GM10248 (cell line): ENCODE measurements around the gene RABL2A.
A peak's percentile ranks its signal among the peaks of the same experiment; 100 is the strongest.
"Not testable (repeated sequence)": the region's sequence is repeated elsewhere in the genome, so short reads cannot be mapped to it uniquely, and the experiment has no call there.

Experiments
- CTCF ChIA-PET: fragments of 300-600 bp; sonication (Branson Sonifier 250); formaldehyde crosslinking; extraction: SDS; loops from one replicate; lab custom pipeline; 2021; ENCODE audit warnings: antibody characterized with exemption; lab: Yijun Ruan, JAX
- POLR2A ChIA-PET: fragments of 350-650 bp; sonication (Branson Sonifier 250); formaldehyde crosslinking; extraction: SDS; loops from one replicate; lab custom pipeline; 2020; ENCODE audit warnings: antibody characterized with exemption; lab: Yijun Ruan, JAX
- DNase-seq: peaks from one replicate; pipeline ENCODE4 v3.0.0; 2012; ENCODE audit errors: extremely low spot score
- TF ChIP-seq, protein P1 (sequence below): IDR thresholded peaks from 2 replicates; pipeline ENCODE4 v1.5.1; 2012; ENCODE audit warnings: mild to moderate bottlenecking, low read depth; ENCODE audit errors: extremely low read depth, missing control alignments, control extremely low read depth

The RABL2A gene

DNA sequence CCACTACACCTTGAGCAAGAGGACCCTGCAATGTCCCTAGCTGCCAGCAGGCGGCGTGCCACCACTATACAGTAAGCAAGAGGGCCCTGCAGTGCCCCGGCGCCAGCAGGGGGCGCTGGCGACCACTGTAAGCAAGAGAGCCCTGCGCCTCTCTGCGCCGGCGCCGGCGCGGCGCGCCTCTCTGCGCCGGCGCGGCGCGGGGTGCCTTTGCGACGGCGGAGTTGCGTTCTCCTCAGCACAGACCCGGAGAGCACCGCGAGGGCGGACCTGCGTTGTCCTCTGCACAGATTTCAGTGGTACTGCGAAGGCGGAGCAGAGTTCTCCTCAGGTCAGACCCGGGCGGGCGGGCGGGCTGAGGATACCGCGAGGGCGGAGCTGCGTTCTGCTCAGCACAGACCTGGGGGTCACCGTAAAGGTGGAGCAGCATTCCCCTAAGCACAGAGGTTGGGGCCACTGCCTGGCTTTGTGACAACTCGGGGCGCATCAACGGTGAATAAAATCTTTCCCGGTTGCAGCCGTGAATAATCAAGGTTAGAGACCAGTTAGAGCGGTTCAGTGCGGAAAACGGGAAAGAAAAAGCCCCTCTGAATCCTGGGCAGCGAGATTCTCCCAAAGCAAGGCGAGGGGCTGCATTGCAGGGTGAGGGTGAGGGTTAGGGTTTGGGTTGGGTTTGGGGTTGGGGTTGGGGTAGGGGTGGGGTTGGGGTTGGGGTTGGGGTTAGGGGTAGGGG lies 24.9 kb upstream of the RABL2A start:
- TF ChIP-seq, protein P1, sequence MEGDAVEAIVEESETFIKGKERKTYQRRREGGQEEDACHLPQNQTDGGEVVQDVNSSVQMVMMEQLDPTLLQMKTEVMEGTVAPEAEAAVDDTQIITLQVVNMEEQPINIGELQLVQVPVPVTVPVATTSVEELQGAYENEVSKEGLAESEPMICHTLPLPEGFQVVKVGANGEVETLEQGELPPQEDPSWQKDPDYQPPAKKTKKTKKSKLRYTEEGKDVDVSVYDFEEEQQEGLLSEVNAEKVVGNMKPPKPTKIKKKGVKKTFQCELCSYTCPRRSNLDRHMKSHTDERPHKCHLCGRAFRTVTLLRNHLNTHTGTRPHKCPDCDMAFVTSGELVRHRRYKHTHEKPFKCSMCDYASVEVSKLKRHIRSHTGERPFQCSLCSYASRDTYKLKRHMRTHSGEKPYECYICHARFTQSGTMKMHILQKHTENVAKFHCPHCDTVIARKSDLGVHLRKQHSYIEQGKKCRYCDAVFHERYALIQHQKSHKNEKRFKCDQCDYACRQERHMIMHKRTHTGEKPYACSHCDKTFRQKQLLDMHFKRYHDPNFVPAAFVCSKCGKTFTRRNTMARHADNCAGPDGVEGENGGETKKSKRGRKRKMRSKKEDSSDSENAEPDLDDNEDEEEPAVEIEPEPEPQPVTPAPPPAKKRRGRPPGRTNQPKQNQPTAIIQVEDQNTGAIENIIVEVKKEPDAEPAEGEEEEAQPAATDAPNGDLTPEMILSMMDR, result peak; percentile 58
- POLR2A ChIA-PET, CTCF ChIA-PET: not testable (repeated sequence)
- DNase-seq, result peak; percentile 9

DNA sequence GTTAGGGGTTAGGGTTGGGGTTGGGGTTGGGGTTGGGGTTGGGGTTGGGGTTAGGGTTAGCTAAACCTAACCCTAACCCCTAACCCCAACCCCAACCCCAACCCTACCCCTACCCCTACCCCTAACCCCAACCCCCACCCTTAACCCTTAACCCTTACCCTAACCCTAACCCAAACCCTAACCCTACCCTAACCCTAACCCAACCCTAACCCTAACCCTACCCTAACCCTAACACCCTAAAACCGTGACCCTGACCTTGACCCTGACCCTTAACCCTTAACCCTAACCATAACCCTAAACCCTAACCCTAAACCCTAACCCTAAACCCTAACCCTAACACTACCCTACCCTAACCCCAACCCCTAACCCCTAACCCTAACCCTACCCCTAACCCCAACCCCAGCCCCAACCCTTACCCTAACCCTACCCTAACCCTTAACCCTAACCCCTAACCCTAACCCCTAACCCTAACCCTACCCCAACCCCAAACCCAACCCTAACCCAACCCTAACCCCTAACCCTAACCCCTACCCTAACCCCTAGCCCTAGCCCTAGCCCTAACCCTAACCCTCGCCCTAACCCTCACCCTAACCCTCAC lies 24.1 kb upstream of the RABL2A start:
- ChIA-PET POLR2A (no interaction called here), CTCF (interaction anchor here (0.9 to 2.4 kb wide), 8 partner anchors 26 to 376 kb away, joined by 3 to 25 read pairs (median 4); no protein-coding TSS in a partner anchor)
- DNase-seq, result no peak
- TF ChIP-seq, protein P1, result no peak

DNA sequence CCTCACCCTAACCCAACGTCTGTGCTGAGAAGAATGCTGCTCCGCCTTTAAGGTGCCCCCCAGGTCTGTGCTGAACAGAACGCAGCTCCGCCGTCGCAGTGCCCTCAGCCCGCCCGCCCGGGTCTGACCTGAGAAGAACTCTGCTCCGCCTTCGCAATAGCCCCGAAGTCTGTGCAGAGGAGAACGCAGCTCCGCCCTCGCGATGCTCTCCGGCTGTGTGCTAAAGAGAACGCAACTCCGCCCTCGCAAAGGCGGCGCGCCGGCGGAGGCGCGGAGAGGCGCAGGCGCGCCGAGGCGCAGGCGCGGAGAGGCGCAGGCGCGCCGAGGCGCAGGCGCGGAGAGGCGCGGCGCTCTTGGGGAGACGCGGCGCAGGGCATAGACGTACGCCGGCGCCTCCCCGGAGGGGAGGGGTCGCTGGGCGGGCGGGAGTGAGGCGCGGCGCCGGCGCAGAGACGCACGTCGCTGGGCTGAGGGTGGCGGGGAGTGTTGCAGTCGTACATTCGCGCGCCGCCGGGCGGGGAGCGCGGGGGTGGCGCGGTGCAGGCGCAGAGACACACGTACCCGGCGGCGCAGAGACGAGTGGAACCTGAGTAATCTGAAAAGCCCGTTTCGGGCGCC lies 23.5 kb upstream of the RABL2A start:
- ChIA-PET CTCF (interaction anchor here (0.8 to 2.4 kb wide), 15 partner anchors 26 to 375 kb away, joined by 3 to 25 read pairs (median 4); no protein-coding TSS in a partner anchor), POLR2A (interaction anchor here (0.6 kb wide), 1 partner anchor 98 kb away, joined by 6 read pairs; no protein-coding TSS in a partner anchor)
- peak; percentile 68 for DNase-seq

DNA sequence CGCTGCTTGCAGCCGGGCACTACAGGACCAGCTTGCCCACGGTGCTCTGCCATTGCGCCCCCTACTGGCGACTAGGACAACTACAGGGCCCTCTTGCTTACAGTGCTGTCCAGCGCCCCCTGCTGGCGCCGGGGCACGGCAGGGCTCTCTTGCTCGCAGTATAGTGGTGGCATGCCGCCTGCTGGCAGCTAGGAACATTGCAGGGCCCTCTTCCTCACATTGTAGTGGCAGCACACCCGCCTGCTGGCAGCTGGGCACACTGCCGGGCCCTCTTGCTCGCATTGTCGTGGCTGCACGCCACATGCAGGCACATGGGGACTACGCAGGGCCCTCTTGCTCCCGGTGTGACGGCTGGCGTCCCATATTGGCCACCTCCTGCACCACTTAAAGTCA lies 23.0 kb upstream of the RABL2A start:
- ChIA-PET CTCF (interaction anchor here (0.7 to 2.4 kb wide), 20 partner anchors 25 to 375 kb away, joined by 3 to 25 read pairs (median 4); no protein-coding TSS in a partner anchor), POLR2A (interaction anchor here (0.6 kb wide), 1 partner anchor 98 kb away, joined by 6 read pairs; no protein-coding TSS in a partner anchor)
- TF ChIP-seq, protein P1, result peak; percentile 99
- peak; percentile 53 for DNase-seq

DNA sequence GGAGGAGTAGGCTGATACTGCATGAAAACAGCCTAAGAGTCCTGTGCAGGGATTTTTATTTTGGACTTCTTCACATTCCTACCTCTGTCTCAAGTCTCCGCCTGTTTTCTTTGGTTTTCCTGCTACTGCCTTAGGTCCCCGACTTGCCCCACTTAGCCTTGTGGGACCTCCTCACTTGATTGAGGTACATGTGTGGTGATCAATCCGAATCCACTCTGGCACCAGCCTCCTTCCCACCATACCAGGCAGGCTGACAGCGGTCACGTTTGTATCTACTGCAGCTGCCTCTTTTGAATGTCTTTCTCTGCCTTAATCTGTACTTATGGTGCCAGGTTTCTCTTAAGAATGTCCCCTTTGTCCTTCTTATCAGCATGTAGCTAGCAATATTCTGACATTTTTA lies 22.4 kb upstream of the RABL2A start:
- POLR2A ChIA-PET, DNase-seq: not testable (repeated sequence)
- CTCF ChIA-PET, result interaction anchor here (0.7 to 2.4 kb wide), 19 partner anchors 25 to 374 kb away, joined by 3 to 25 read pairs (median 3); no protein-coding TSS in a partner anchor

DNA sequence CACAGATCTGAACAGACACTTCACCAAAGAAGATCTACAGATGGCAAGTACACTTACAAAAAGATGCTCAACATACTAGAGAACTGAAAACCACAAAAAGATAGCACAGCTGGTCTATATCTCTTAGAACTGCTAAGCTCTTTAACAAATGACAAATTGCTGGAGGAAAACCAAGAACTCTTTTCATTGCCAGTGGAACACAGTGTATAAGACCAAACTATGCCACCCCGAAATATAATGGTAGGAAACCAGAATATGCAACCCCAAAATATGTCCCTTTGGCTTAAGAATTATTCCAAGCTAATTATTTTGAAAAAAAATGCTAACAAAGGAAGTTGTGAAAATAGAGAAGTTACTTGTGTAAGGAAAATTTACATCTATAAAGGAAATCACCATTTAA lies 21.0 kb upstream of the RABL2A start:
- POLR2A ChIA-PET, CTCF ChIA-PET: not testable (repeated sequence)

DNA sequence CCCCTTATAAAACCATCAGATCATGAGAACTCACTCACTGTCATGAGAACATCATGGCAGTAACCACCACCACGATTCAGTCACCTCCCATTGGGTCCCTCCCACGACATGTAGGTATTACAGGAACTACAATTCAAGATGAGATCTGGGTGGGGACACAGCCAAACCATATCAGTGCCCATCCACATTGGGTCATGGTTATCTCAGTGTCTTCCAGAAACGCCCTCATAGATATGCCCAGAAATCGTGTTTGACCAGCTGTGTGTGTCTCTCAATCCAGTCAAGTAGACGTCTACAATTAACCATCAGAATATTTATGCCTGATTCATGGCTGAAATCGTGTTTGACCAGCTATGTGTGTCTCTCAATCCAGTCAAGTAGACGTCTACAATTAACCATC lies 17.2 kb upstream of the RABL2A start:
- DNase-seq, POLR2A ChIA-PET, CTCF ChIA-PET: not testable (repeated sequence)

More for the DNA sequence above, 21.0 kb upstream of the RABL2A start:
- DNase-seq, result not testable (repeated sequence)

DNA sequence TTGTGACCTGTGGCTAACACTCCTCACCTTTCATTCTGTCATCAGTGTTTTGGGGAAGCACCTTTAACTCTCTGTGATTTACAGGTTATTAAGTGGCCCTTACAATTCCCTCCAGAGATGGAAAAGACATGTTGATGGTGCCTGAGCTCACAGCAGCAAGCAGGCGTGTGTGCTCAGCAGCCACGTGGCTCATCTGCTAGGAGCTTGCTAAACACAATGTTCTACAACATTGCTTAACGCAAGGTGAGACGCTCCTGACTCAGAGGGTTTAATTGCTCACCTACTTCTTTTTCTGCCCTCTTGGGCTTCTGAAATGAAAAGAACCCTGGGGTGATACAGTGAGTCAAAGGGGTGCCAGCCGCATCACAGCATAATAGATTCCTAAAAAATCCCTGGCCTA lies 6.1 kb upstream of the RABL2A start:
- POLR2A ChIA-PET, CTCF ChIA-PET, DNase-seq: not testable (repeated sequence)

DNA sequence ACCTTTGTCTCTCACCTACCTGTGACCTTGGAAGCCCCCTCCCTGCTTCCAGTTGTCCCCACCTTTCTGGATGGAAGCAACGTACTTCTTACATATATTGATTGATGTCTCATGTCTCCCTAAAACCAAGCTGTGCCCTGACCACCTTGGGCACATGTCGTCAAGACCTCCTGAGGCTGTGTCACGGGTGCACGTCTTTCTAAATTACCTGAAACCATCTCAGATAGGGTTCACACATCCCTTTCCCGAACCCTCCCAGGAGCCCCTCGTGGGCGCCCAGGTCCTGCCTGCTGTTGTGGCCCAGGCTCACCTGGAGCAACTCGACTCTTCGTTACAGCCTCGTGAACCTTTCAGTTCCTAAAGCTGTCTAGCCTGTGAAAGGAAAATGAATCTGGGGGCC lies 1.2 kb upstream of the RABL2A start:
- CTCF ChIA-PET, DNase-seq, POLR2A ChIA-PET: not testable (repeated sequence)

DNA sequence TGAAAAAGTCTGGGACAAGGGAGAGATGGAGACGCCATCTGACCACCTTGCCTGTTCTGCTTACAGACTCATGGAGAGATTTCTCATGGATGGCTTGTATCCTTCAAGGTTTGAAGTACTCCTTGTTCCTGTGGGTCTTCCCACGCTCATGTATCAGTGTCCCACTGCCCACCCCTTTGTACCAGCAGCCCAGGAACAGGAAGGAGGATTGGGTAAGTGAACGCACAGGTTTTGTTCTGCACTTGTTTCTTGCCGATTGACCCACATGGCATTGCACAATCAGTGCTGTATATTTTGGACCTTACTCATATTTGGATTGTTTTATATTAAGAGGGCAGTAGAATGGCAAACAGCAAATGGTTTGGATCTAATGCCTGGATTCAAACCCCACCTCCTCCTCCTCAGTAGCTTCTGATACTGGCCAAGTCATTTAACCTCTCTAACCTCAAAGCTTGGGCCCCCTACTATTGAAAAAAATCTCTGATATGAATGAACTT lies 5.8 kb downstream of the RABL2A start:
- POLR2A ChIA-PET, DNase-seq: not testable (repeated sequence)

DNA sequence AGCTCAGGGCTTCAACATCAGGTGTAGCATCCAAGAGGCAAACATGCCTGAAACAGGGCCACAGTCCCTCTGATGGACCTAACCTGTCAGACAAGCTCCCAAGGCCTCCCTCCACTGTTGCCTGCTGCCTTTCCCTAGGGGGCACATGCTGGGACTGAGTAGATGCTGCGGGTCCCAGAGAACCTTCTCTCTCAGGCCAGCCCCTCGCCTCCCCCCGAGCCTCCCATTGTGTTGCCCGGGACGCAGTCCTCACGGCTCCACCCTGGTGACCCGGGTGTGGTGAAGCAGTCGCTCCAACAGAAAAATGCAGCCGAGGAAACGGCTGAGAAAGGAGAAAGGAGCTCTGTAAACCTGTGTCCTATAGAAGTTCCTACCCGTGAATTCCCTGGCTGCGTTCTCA lies 8.3 kb downstream of the RABL2A start:
- POLR2A ChIA-PET, CTCF ChIA-PET, DNase-seq: not testable (repeated sequence)

More for the DNA sequence above, 5.8 kb downstream of the RABL2A start:
- CTCF ChIA-PET, result not testable (repeated sequence)

DNA sequence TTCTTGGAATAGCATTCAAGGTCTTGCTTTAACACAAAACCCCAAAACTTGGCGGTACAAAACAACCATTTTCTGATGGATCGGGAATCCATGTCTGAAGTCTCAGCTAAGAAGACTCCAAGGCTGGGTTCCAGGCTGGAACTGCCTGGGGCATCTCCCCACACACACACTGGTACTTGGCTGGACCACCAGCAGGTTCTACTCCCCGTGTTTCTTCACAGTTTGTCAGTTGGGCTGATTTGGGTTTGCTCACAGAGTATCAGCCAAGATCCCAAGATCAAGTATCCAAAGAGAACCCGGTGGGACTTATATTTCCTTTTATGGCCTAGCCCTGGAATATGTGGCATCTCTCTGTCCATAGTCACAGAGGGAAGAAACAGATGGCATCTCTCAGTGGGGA lies 9.2 kb downstream of the RABL2A start:
- DNase-seq, CTCF ChIA-PET, POLR2A ChIA-PET: not testable (repeated sequence)

DNA sequence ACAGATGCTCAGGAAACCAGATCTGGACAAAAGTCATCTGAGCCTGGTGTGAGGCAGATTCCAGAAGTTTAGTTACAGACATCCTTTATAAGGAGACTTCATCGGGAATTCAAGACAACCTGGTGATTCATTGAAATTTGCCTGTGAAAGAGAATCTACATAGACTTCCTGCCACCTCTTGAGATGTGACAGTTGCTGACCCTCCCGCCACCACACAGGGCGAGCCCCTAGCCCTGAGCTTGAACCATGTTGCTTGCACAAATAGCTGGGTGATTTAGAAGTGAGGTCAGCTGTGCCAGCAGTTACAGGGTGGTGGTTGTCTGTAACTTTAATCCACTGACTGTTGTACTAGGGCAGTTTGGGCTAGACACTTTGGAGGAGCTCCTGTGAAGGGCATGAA lies 11.0 kb downstream of the RABL2A start:
- POLR2A ChIA-PET, DNase-seq, CTCF ChIA-PET: not testable (repeated sequence)

DNA sequence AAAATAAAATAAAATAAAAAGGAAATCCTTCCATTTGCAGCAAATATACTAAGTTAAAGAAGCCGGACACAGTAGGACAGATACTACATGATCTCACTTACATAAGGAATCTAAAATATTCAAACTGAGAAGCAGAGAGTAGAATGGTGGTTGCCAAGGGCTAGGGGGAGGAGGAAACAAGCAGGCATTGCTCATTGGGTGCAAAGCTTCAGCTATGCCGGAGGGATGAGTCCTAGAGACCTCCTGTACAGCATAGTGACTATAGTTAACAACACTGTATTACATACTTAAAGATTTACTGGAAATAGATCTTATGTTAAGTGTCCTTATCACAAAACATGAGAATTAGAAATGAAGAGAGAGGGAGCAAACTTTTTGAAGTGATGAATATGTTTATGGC lies 19.2 kb downstream of the RABL2A start:
- DNase-seq, CTCF ChIA-PET, POLR2A ChIA-PET: not testable (repeated sequence)
